SKM-1 treated with dmso at 0.1 percent for 144 hours (cell line): ENCODE results near the gene COL9A1.
"Not testable (repeated sequence)": the region's sequence is repeated elsewhere in the genome, so short reads cannot be mapped to it uniquely, and the experiment has no call there.

Experiments
- DNase-seq: peaks from one replicate; lab custom pipeline; 2025; ENCODE audit not compliant: unreplicated experiment; lab: John Stamatoyannopoulos, UW

COL9A1 gene

GRCh38 chr6:70303034-70303525, at the start of gene COL9A1:
COL9A1 (minus strand) TSS chr6:70303084; CDS start chr6:70302924, 160 bp downstream.
- DNase-seq: no peak

GRCh38 chr6:70351461-70351860, 48.6 kb upstream of the COL9A1 start:
- no peak for DNase-seq

- no peak for DNase-seq
Measured at GRCh38 chr6:70345619-70346018, 42.7 kb upstream of the COL9A1 start.

- DNase-seq: no peak
Measured at GRCh38 chr6:70343313-70343712, 40.4 kb upstream of the COL9A1 start.

- not testable (repeated sequence) for DNase-seq
Measured at GRCh38 chr6:70339810-70340209, 36.9 kb upstream of the COL9A1 start.

- no peak for DNase-seq
Measured at GRCh38 chr6:70338775-70339174, 35.9 kb upstream of the COL9A1 start.

GRCh38 chr6:70337743-70338105, 34.8 kb upstream of the COL9A1 start:
- DNase-seq: no peak

- no peak for DNase-seq
Measured at GRCh38 chr6:70336996-70337742, 34.3 kb upstream of the COL9A1 start.

- no peak for DNase-seq
Measured at GRCh38 chr6:70327036-70327435, 24.2 kb upstream of the COL9A1 start.

GRCh38 chr6:70325009-70325408, 22.1 kb upstream of the COL9A1 start:
- DNase-seq: no peak

GRCh38 chr6:70317799-70318198, 14.9 kb upstream of the COL9A1 start:
- not testable (repeated sequence) for DNase-seq

GRCh38 chr6:70315079-70315751, 12.3 kb upstream of the COL9A1 start:
- DNase-seq: no peak

GRCh38 chr6:70314296-70314695, 11.4 kb upstream of the COL9A1 start:
- DNase-seq: no peak

- DNase-seq: peak; percentile 18
Measured at GRCh38 chr6:70312165-70312745, 9.4 kb upstream of the COL9A1 start.

- peak; percentile 13 for DNase-seq
Measured at GRCh38 chr6:70310063-70310694, 7.3 kb upstream of the COL9A1 start.

GRCh38 chr6:70309243-70309642, 6.4 kb upstream of the COL9A1 start:
- DNase-seq: no peak

GRCh38 chr6:70308142-70308541, 5.3 kb upstream of the COL9A1 start:
- DNase-seq: not testable (repeated sequence)

GRCh38 chr6:70307008-70307407, 4.1 kb upstream of the COL9A1 start:
- DNase-seq: no peak

GRCh38 chr6:70304616-70305015, 1.7 kb upstream of the COL9A1 start:
- no peak for DNase-seq

GRCh38 chr6:70299456-70299855, 3.4 kb downstream of the COL9A1 start:
- DNase-seq: no peak

- DNase-seq: no peak
Measured at GRCh38 chr6:70298068-70298467, 4.8 kb downstream of the COL9A1 start.

GRCh38 chr6:70292193-70292592, 10.7 kb downstream of the COL9A1 start:
- no peak for DNase-seq
